T-helper 17 cell (primary cell): ENCODE data around the gene SEC61A2. TPM values are rescaled to one million over a fixed set of nuclear protein-coding genes. Genes with fewer than 3 reads are reported as not detected.

ENCODE experiments used
- ATAC-seq: fragments of 150-1000 bp; cut with Tn5 transposase; 2 replicates; pipeline ENCODE4 v1.10.0; 2021; ENCODE audit warnings: mild to moderate bottlenecking, moderate library complexity
- DNase-seq, 3 donors: peaks; one replicate each; pipeline versions ENCODE4 v3.0.0 to v3.0.0-alpha.2; 2020 to 2021
- H3K9me3 ChIP-seq: one replicate; pipeline ENCODE4 v1.7.0; 2013; ENCODE audit warnings: low read length, mild to moderate bottlenecking; ENCODE audit not compliant: control insufficient read depth, poor library complexity, severe bottlenecking
- H3K27ac Mint-ChIP-seq: one replicate; pipeline ENCODE4 v1.8.0; 2022; ENCODE audit warnings: mild to moderate bottlenecking, moderate library complexity, mixed read lengths
- H3K27me3 Mint-ChIP-seq: one replicate; pipeline ENCODE4 v1.8.0; 2022; ENCODE audit warnings: mixed read lengths
- H3K36me3 Mint-ChIP-seq: one replicate; pipeline ENCODE4 v1.8.0; 2022; ENCODE audit warnings: low read depth, mixed read lengths
- H3K4me1 Mint-ChIP-seq: one replicate; pipeline ENCODE4 v1.8.0; 2022; ENCODE audit warnings: mild to moderate bottlenecking, mixed read lengths
- H3K4me3 Mint-ChIP-seq: one replicate; pipeline ENCODE4 v1.8.0; 2022; ENCODE audit warnings: mild to moderate bottlenecking, moderate library complexity, mixed read lengths
- total RNA-seq, 4 donors: library from RNA in 2 of 4; stranded (reverse) in 2 of 4; gene quantifications; one replicate each; pipeline ENCODE4 v1.2.3 and lab custom pipeline; 2022 to 2026

SEC61A2 gene
- total RNA-seq, 2 donors from 2014 or later, result 17.2 to 18.9 TPM

GRCh38 chr10:12121673-12122072 is 7.8 kb upstream of the SEC61A2 start:
- no peak for ATAC-seq
- Mint-ChIP-seq H3K27me3 (no peaks in the 10 kb centered on the region), H3K4me1 (peaks cover 10% of the 10 kb centered on the region), H3K36me3 (peaks cover 2% of the 10 kb centered on the region), H3K4me3 (no peak overlapping the region), H3K27ac (peak overlapping the region; percentile 99)
- DNase-seq, result no peak
- H3K9me3 ChIP-seq, result no peaks in the 10 kb centered on the region

GRCh38 chr10:12130237-12130872 is 878 bp downstream of the SEC61A2 start:
- DNase-seq, result no peak
- H3K9me3 ChIP-seq, result no peaks in the 10 kb centered on the region
- Mint-ChIP-seq H3K4me3 (peak overlapping the region; percentile 89), H3K27ac (peak overlapping the region; percentile 86), H3K36me3 (no peaks in the 10 kb centered on the region), H3K4me1 (peaks cover 20% of the 10 kb centered on the region), H3K27me3 (no peaks in the 10 kb centered on the region)
- peak; percentile 9 for ATAC-seq

- H3K9me3 ChIP-seq, result no peaks in the 10 kb centered on the region
- Mint-ChIP-seq H3K36me3 (no peaks in the 10 kb centered on the region), H3K4me3 (no peak overlapping the region), H3K27me3 (no peaks in the 10 kb centered on the region), H3K27ac (peak overlapping the region; percentile 41), H3K4me1 (peaks cover 11% of the 10 kb centered on the region)
- ATAC-seq, result no peak
- DNase-seq, result no peak
Measured at GRCh38 chr10:12135631-12136030, 6.2 kb downstream of the SEC61A2 start.

GRCh38 chr10:12140038-12140437 is 10.6 kb downstream of the SEC61A2 start:
- ATAC-seq, result no peak
- H3K4me3 Mint-ChIP-seq, result no peak overlapping the region
- DNase-seq, result no peak
- H3K27ac Mint-ChIP-seq, result no peak overlapping the region
- H3K4me1 Mint-ChIP-seq, result peaks cover 6% of the 10 kb centered on the region
- H3K9me3 ChIP-seq, result no peaks in the 10 kb centered on the region
- no peaks in the 10 kb centered on the region for H3K27me3 Mint-ChIP-seq
- peaks cover 6% of the 10 kb centered on the region for H3K36me3 Mint-ChIP-seq

- no peaks in the 10 kb centered on the region for H3K27me3 Mint-ChIP-seq
- no peak for ATAC-seq
- H3K9me3 ChIP-seq, result no peaks in the 10 kb centered on the region
- no peak overlapping the region for H3K27ac Mint-ChIP-seq
- H3K36me3 Mint-ChIP-seq, result peaks cover 6% of the 10 kb centered on the region
- DNase-seq, result no peak
- peak overlapping the region; percentile 16 for H3K4me3 Mint-ChIP-seq
- peaks cover 2% of the 10 kb centered on the region for H3K4me1 Mint-ChIP-seq
Measured at GRCh38 chr10:12144538-12144937, 15.1 kb downstream of the SEC61A2 start.

- H3K27me3 Mint-ChIP-seq, result no peaks in the 10 kb centered on the region
- H3K9me3 ChIP-seq, result no peaks in the 10 kb centered on the region
- no peak overlapping the region for H3K27ac Mint-ChIP-seq
- DNase-seq, result no peak
- peaks cover 5% of the 10 kb centered on the region for H3K36me3 Mint-ChIP-seq
- peaks cover 4% of the 10 kb centered on the region for H3K4me1 Mint-ChIP-seq
- H3K4me3 Mint-ChIP-seq, result no peak overlapping the region
- ATAC-seq, result no peak
Measured at GRCh38 chr10:12150163-12150562, 20.7 kb downstream of the SEC61A2 start.

- H3K27me3 Mint-ChIP-seq, result no peaks in the 10 kb centered on the region
- H3K36me3 Mint-ChIP-seq, result peaks cover 5% of the 10 kb centered on the region
- DNase-seq (no peak), ATAC-seq (no peak)
- H3K4me3 Mint-ChIP-seq, result no peak overlapping the region
- H3K27ac Mint-ChIP-seq, result no peak overlapping the region
- no peaks in the 10 kb centered on the region for H3K9me3 ChIP-seq
- H3K4me1 Mint-ChIP-seq, result peaks cover 4% of the 10 kb centered on the region
Measured at GRCh38 chr10:12154516-12154915, 25.0 kb downstream of the SEC61A2 start.

GRCh38 chr10:12156367-12157123 is 27.1 kb downstream of the SEC61A2 start:
- peaks cover 5% of the 10 kb centered on the region for H3K36me3 Mint-ChIP-seq
- peaks cover 4% of the 10 kb centered on the region for H3K4me1 Mint-ChIP-seq
- ATAC-seq, result no peak
- no peaks in the 10 kb centered on the region for H3K27me3 Mint-ChIP-seq
- no peak overlapping the region for H3K27ac Mint-ChIP-seq
- no peaks in the 10 kb centered on the region for H3K9me3 ChIP-seq
- H3K4me3 Mint-ChIP-seq, result no peak overlapping the region
- DNase-seq, result no peak

- Mint-ChIP-seq H3K27me3 (no peaks in the 10 kb centered on the region), H3K4me3 (no peak overlapping the region), H3K27ac (no peak overlapping the region)
Measured at GRCh38 chr10:12158111-12158510, 28.6 kb downstream of the SEC61A2 start.

GRCh38 chr10:12160664-12161063 is 31.2 kb downstream of the SEC61A2 start:
- H3K4me1 Mint-ChIP-seq, result no peaks in the 10 kb centered on the region
- DNase-seq (no peak), ATAC-seq (no peak)
- peaks cover 5% of the 10 kb centered on the region for H3K36me3 Mint-ChIP-seq
- no peaks in the 10 kb centered on the region for H3K9me3 ChIP-seq
- no peak overlapping the region for H3K4me3 Mint-ChIP-seq
- H3K27me3 Mint-ChIP-seq, result no peaks in the 10 kb centered on the region
- no peak overlapping the region for H3K27ac Mint-ChIP-seq

More at GRCh38 chr10:12158111-12158510, 28.6 kb downstream of the SEC61A2 start:
- ATAC-seq (no peak), DNase-seq (no peak)
- Mint-ChIP-seq H3K36me3 (peaks cover 5% of the 10 kb centered on the region), H3K4me1 (peaks cover 4% of the 10 kb centered on the region)
- H3K9me3 ChIP-seq, result no peaks in the 10 kb centered on the region

GRCh38 chr10:12162927-12163326 is 33.5 kb downstream of the SEC61A2 start:
- H3K9me3 ChIP-seq, result no peaks in the 10 kb centered on the region
- no peaks in the 10 kb centered on the region for H3K4me1 Mint-ChIP-seq
- no peak overlapping the region for H3K4me3 Mint-ChIP-seq
- ATAC-seq (no peak), DNase-seq (no peak)
- H3K36me3 Mint-ChIP-seq, result peaks cover 5% of the 10 kb centered on the region
- no peaks in the 10 kb centered on the region for H3K27me3 Mint-ChIP-seq
- H3K27ac Mint-ChIP-seq, result no peak overlapping the region

- Mint-ChIP-seq H3K36me3 (peaks cover 6% of the 10 kb centered on the region), H3K27me3 (no peaks in the 10 kb centered on the region), H3K27ac (no peak overlapping the region), H3K4me1 (no peaks in the 10 kb centered on the region), H3K4me3 (no peak overlapping the region)
- ATAC-seq, result no peak
- H3K9me3 ChIP-seq, result no peaks in the 10 kb centered on the region
- no peak for DNase-seq
Measured at GRCh38 chr10:12164085-12164484, 34.6 kb downstream of the SEC61A2 start.

GRCh38 chr10:12165036-12165435 is 35.6 kb downstream of the SEC61A2 start:
- no peaks in the 10 kb centered on the region for H3K27me3 Mint-ChIP-seq
- no peak overlapping the region for H3K4me3 Mint-ChIP-seq
- ATAC-seq (no peak), DNase-seq (no peak)
- peak overlapping the region; percentile 66 for H3K27ac Mint-ChIP-seq
- no peaks in the 10 kb centered on the region for H3K4me1 Mint-ChIP-seq
- peaks cover 9% of the 10 kb centered on the region for H3K36me3 Mint-ChIP-seq
- no peaks in the 10 kb centered on the region for H3K9me3 ChIP-seq
